ENCODE data around the gene SERPINA4. TPM values are rescaled to one million over a fixed set of nuclear protein-coding genes. Genes with fewer than 3 reads are reported as not detected.
A peak's percentile ranks its signal among the peaks of the same experiment; 100 is the strongest.

The SERPINA4 gene
- total RNA-seq, 1 experiment from 2014 or later, result 0.17 TPM

GRCh38 chr14:94581127-94581999, 20.1 kb downstream of the SERPINA4 start, which contains the start of gene SERPINA5 (continued):
- TF ChIP-seq FOSL1 (IDR thresholded peaks at IDR 0.05; ENCODE audit: low read depth) (no peak), SP1 (IDR thresholded peaks at IDR 0.05; ENCODE audit: low read depth) (peak; percentile 0; the same call in 1 of the 2 replicates), MAX (IDR thresholded peaks at IDR 0.05) (peak; percentile 24; the same call in 1 of the 2 replicates), ATF3 (IDR thresholded peaks at IDR 0.05) (no peak), CEBPB (IDR thresholded peaks at IDR 0.05; ENCODE audit: low read depth) (no peak), ZFX (IDR thresholded peaks at IDR 0.05) (no peak), JUND (IDR thresholded peaks at IDR 0.05) (no peak)

GRCh38 chr14:94582199-94582750, 21.0 kb downstream of the SERPINA4 start:
- RAD21 ChIA-PET (ENCODE audit: low non-redundant PET in 1 of 2, low total read pairs in 2 of 2, uncharacterized antibody in 2 of 2, unreplicated experiment in 2 of 2), result no interaction called here
- CTCF ChIA-PET, result no interaction called here
- TF ChIP-seq ZNF274 (IDR thresholded peaks at IDR 0.05; ENCODE audit: low read depth, low read length) (no peak), SIN3A (IDR thresholded peaks at IDR 0.05; ENCODE audit: low read depth) (no peak), RAD21 (IDR thresholded peaks at IDR 0.05; ENCODE audit: low read depth) (no peak), EGR1 (IDR thresholded peaks at IDR 0.05; ENCODE audit: low read depth) (no peak), ZFX (IDR thresholded peaks at IDR 0.05) (no peak), POLR2AphosphoS5 (IDR thresholded peaks at IDR 0.05; ENCODE audit: low read depth, low read length) (no peak), CEBPB (IDR thresholded peaks at IDR 0.05; ENCODE audit: low read depth) (no peak), MAX (IDR thresholded peaks at IDR 0.05) (no peak), SP1 (IDR thresholded peaks at IDR 0.05; ENCODE audit: low read depth) (no peak), EZH2phosphoT487 (IDR thresholded peaks at IDR 0.05; ENCODE audit: borderline replicate concordance) (no peak), YY1 (IDR thresholded peaks at IDR 0.05; ENCODE audit: extremely low read depth, insufficient replicate concordance, low read depth, low read length) (no peak), CBX3 (IDR thresholded peaks at IDR 0.05; ENCODE audit: low read depth) (no peak), SRF (IDR thresholded peaks at IDR 0.05; ENCODE audit: low read depth) (no peak), ELF1 (IDR thresholded peaks at IDR 0.05; ENCODE audit: borderline replicate concordance, low read depth) (no peak), ZBTB33 (IDR thresholded peaks at IDR 0.05; ENCODE audit: extremely low read depth, insufficient replicate concordance, low read length) (no peak), REST (IDR thresholded peaks at IDR 0.05; ENCODE audit: low read depth) (no peak)

More at GRCh38 chr14:94582199-94582750, 21.0 kb downstream of the SERPINA4 start:
- intact Hi-C loops (cut with micrococcal nuclease), result no loop called here
- Histone ChIP-seq H4K20me1 (ENCODE audit: insufficient read depth) (no peaks in the 10 kb centered on the region), H3K4me2 (ENCODE audit: low read length) (no peak overlapping the region), H3K4me1 (ENCODE audit: control insufficient read depth in 1 of 2, insufficient read depth in 2 of 2, low read length in 2 of 2) (peaks cover 0 to 11% of the 10 kb centered on the region in 2 experiments; a peak in 3 of 4 replicates), H3K27me3 (ENCODE audit: insufficient read depth, low read length) (no peaks in the 10 kb centered on the region), H3K9ac (ENCODE audit: low read length) (no peak overlapping the region), H3K27ac (ENCODE audit: low read depth, low read length) (no peak overlapping the region), H2AFZ (ENCODE audit: low read depth, low read length, poor library complexity, severe bottlenecking) (no peak overlapping the region), H3K9me2 (ENCODE audit: insufficient read depth) (no peaks in the 10 kb centered on the region), H3K9me3 (ENCODE audit: control insufficient read depth in 1 of 2, insufficient read depth in 1 of 2, low read depth in 1 of 2, low read length in 2 of 2) (no peaks in the 10 kb centered on the region), H3K79me2 (ENCODE audit: insufficient read depth, low read length) (no peaks in the 10 kb centered on the region), H3K4me3 (replicated peaks in 1 of 2; ENCODE audit: low read depth in 1 of 2, low read length in 2 of 2) (no peak overlapping the region), H3K36me3 (ENCODE audit: control insufficient read depth in 1 of 2, insufficient read depth in 2 of 2, low read length in 2 of 2) (no peaks in the 10 kb centered on the region)
- no peak for DNase-seq (ENCODE audit: low read depth, low spot score)
- BruUV-seq (replicated peaks), result no TSS peak
- no peak for ATAC-seq
- POLR2A ChIA-PET, result interaction anchor here (2.3 kb wide), 1 partner anchor 17 kb away, joined by 5 read pairs; no protein-coding TSS in a partner anchor

All from HCT116 (cell line).